Activated T-helper 17 cell treated with anti-CD3 and anti-CD28 coated beads, Interleukin-2, amount 50 U/mL, for 72 hours (primary cell): ENCODE measurements around the gene NSD2. TPM values are rescaled to one million over a fixed set of nuclear protein-coding genes. Genes with fewer than 3 reads are reported as not detected.
A peak's percentile ranks its signal among the peaks of the same experiment; 100 is the strongest.

ENCODE experiments used
- ATAC-seq: fragments of 150-1000 bp; cut with Tn5 transposase; replicated peaks from 2 replicates; pipeline ENCODE4 v1.10.0; 2021; ENCODE audit warnings: mild to moderate bottlenecking, moderate library complexity
- H3K27ac Mint-ChIP-seq: one replicate; pipeline ENCODE4 v1.8.0; 2022; ENCODE audit warnings: mixed read lengths
- H3K27me3 Mint-ChIP-seq: one replicate; pipeline ENCODE4 v1.8.0; 2022; ENCODE audit warnings: mixed read lengths
- H3K36me3 Mint-ChIP-seq: one replicate; pipeline ENCODE4 v1.8.0; 2022; ENCODE audit warnings: low read depth, mild to moderate bottlenecking, mixed read lengths
- H3K4me1 Mint-ChIP-seq: one replicate; pipeline ENCODE4 v1.8.0; 2022; ENCODE audit warnings: mixed read lengths
- H3K4me3 Mint-ChIP-seq: one replicate; pipeline ENCODE4 v1.8.0; 2022; ENCODE audit warnings: mild to moderate bottlenecking, mixed read lengths
- H3K9me3 Mint-ChIP-seq: one replicate; pipeline ENCODE4 v1.8.0; 2022; ENCODE audit warnings: mixed read lengths
- total RNA-seq, 2 donors: library from RNA; stranded (reverse); gene quantifications; one replicate each; pipeline ENCODE4 v1.2.3, GENCODE V29; 2022

The NSD2 gene
- total RNA-seq, 2 donors from 2014 or later: 187 to 239 TPM

- ATAC-seq: no peak
- H3K4me3 Mint-ChIP-seq: no peak overlapping the region
- peak overlapping the region; percentile 10 for H3K27ac Mint-ChIP-seq
- peaks cover 89% of the 10 kb centered on the region for H3K36me3 Mint-ChIP-seq
- H3K27me3 Mint-ChIP-seq: no peaks in the 10 kb centered on the region
- H3K9me3 Mint-ChIP-seq: no peaks in the 10 kb centered on the region
- peaks cover 4% of the 10 kb centered on the region for H3K4me1 Mint-ChIP-seq
These were observed 74.1 kb downstream of the NSD2 start for GRCh38 chr4:1945124-1945895.

GRCh38 chr4:1945912-1946311 is 74.7 kb downstream of the NSD2 start:
- Mint-ChIP-seq H3K9me3 (no peaks in the 10 kb centered on the region), H3K27ac (no peak overlapping the region), H3K4me1 (peaks cover 4% of the 10 kb centered on the region), H3K36me3 (peaks cover 89% of the 10 kb centered on the region), H3K4me3 (no peak overlapping the region), H3K27me3 (no peaks in the 10 kb centered on the region)
- no peak for ATAC-seq

- Mint-ChIP-seq H3K36me3 (peaks cover 87% of the 10 kb centered on the region), H3K4me1 (peaks cover 4% of the 10 kb centered on the region)
These were observed 77.0 kb downstream of the NSD2 start for GRCh38 chr4:1948232-1948631.

GRCh38 chr4:1948892-1949436 is 77.8 kb downstream of the NSD2 start:
- H3K4me1 Mint-ChIP-seq: no peaks in the 10 kb centered on the region
- H3K9me3 Mint-ChIP-seq: no peaks in the 10 kb centered on the region
- no peak overlapping the region for H3K27ac Mint-ChIP-seq
- no peak for ATAC-seq
- H3K36me3 Mint-ChIP-seq: peaks cover 87% of the 10 kb centered on the region
- H3K27me3 Mint-ChIP-seq: no peaks in the 10 kb centered on the region
- no peak overlapping the region for H3K4me3 Mint-ChIP-seq

More at GRCh38 chr4:1948232-1948631, 77.0 kb downstream of the NSD2 start:
- no peak for ATAC-seq
- H3K9me3 Mint-ChIP-seq: no peaks in the 10 kb centered on the region
- no peak overlapping the region for H3K4me3 Mint-ChIP-seq
- H3K27me3 Mint-ChIP-seq: no peaks in the 10 kb centered on the region
- no peak overlapping the region for H3K27ac Mint-ChIP-seq

GRCh38 chr4:1950369-1950768 is 79.2 kb downstream of the NSD2 start:
- no peak for ATAC-seq
- no peaks in the 10 kb centered on the region for H3K9me3 Mint-ChIP-seq
- H3K27me3 Mint-ChIP-seq: no peaks in the 10 kb centered on the region
- H3K27ac Mint-ChIP-seq: no peak overlapping the region
- H3K36me3 Mint-ChIP-seq: peaks cover 87% of the 10 kb centered on the region
- no peaks in the 10 kb centered on the region for H3K4me1 Mint-ChIP-seq
- H3K4me3 Mint-ChIP-seq: no peak overlapping the region

GRCh38 chr4:1952058-1952700 is 81.0 kb downstream of the NSD2 start:
- Mint-ChIP-seq H3K4me3 (no peak overlapping the region), H3K9me3 (no peaks in the 10 kb centered on the region), H3K36me3 (peaks cover 91% of the 10 kb centered on the region), H3K4me1 (no peaks in the 10 kb centered on the region), H3K27ac (no peak overlapping the region), H3K27me3 (no peaks in the 10 kb centered on the region)
- ATAC-seq: no peak

- peaks cover 92% of the 10 kb centered on the region for H3K36me3 Mint-ChIP-seq
- no peaks in the 10 kb centered on the region for H3K4me1 Mint-ChIP-seq
- H3K27ac Mint-ChIP-seq: no peak overlapping the region
- no peak overlapping the region for H3K4me3 Mint-ChIP-seq
- ATAC-seq: no peak
- H3K9me3 Mint-ChIP-seq: no peaks in the 10 kb centered on the region
- no peaks in the 10 kb centered on the region for H3K27me3 Mint-ChIP-seq
These were observed 81.5 kb downstream of the NSD2 start for GRCh38 chr4:1952719-1953118.

- Mint-ChIP-seq H3K4me3 (no peak overlapping the region), H3K27me3 (no peaks in the 10 kb centered on the region), H3K27ac (no peak overlapping the region), H3K9me3 (no peaks in the 10 kb centered on the region), H3K4me1 (no peaks in the 10 kb centered on the region), H3K36me3 (peaks cover 92% of the 10 kb centered on the region)
- ATAC-seq: no peak
These were observed 82.1 kb downstream of the NSD2 start for GRCh38 chr4:1953335-1953734.

- ATAC-seq: no peak
- Mint-ChIP-seq H3K27ac (no peak overlapping the region), H3K4me3 (no peak overlapping the region), H3K27me3 (no peaks in the 10 kb centered on the region), H3K4me1 (no peaks in the 10 kb centered on the region), H3K9me3 (no peaks in the 10 kb centered on the region), H3K36me3 (peaks cover 98% of the 10 kb centered on the region)
These were observed 85.4 kb downstream of the NSD2 start for GRCh38 chr4:1956631-1957030.

GRCh38 chr4:1958276-1959103 is 87.3 kb downstream of the NSD2 start:
- no peak for ATAC-seq
- Mint-ChIP-seq H3K4me3 (no peak overlapping the region), H3K27me3 (no peaks in the 10 kb centered on the region), H3K4me1 (no peaks in the 10 kb centered on the region), H3K9me3 (no peaks in the 10 kb centered on the region), H3K27ac (no peak overlapping the region), H3K36me3 (peaks cover 98% of the 10 kb centered on the region)

- no peaks in the 10 kb centered on the region for H3K27me3 Mint-ChIP-seq
- ATAC-seq: no peak
- H3K36me3 Mint-ChIP-seq: peaks cover 98% of the 10 kb centered on the region
- H3K4me3 Mint-ChIP-seq: no peak overlapping the region
- no peaks in the 10 kb centered on the region for H3K9me3 Mint-ChIP-seq
- no peak overlapping the region for H3K27ac Mint-ChIP-seq
- H3K4me1 Mint-ChIP-seq: no peaks in the 10 kb centered on the region
These were observed 87.9 kb downstream of the NSD2 start for GRCh38 chr4:1959104-1959384.

GRCh38 chr4:1960170-1960825 is 89.1 kb downstream of the NSD2 start:
- Mint-ChIP-seq H3K4me1 (no peaks in the 10 kb centered on the region), H3K27me3 (no peaks in the 10 kb centered on the region), H3K36me3 (peaks cover 98% of the 10 kb centered on the region), H3K9me3 (no peaks in the 10 kb centered on the region), H3K27ac (no peak overlapping the region), H3K4me3 (no peak overlapping the region)
- no peak for ATAC-seq

GRCh38 chr4:1961038-1961437 is 89.8 kb downstream of the NSD2 start:
- no peak for ATAC-seq
- Mint-ChIP-seq H3K4me1 (peaks cover 3% of the 10 kb centered on the region), H3K27ac (no peak overlapping the region), H3K4me3 (no peak overlapping the region), H3K27me3 (no peaks in the 10 kb centered on the region), H3K36me3 (peaks cover 98% of the 10 kb centered on the region), H3K9me3 (no peaks in the 10 kb centered on the region)

- no peak for ATAC-seq
- Mint-ChIP-seq H3K9me3 (no peaks in the 10 kb centered on the region), H3K27me3 (no peaks in the 10 kb centered on the region), H3K27ac (no peak overlapping the region), H3K4me1 (peaks cover 4% of the 10 kb centered on the region), H3K36me3 (peaks cover 98% of the 10 kb centered on the region), H3K4me3 (no peak overlapping the region)
These were observed 90.4 kb downstream of the NSD2 start for GRCh38 chr4:1961563-1961962.
